GM21576 (cell line): ENCODE results near the gene KMT2C.
A peak's percentile ranks its signal among the peaks of the same experiment; 100 is the strongest.
"Not testable (repeated sequence)": the region's sequence is repeated elsewhere in the genome, so short reads cannot be mapped to it uniquely, and the experiment has no call there.

ENCODE experiments used
- ATAC-seq: cut with Tn5 transposase; IDR thresholded peaks from one replicate; pipeline ENCODE4 v1.9.1; 2021; ENCODE audit warnings: mild to moderate bottlenecking, moderate library complexity; ENCODE audit not compliant: unreplicated experiment

KMT2C gene

GRCh38 chr7:152435384-152436110 lies at the start of gene KMT2C:
Gene KMT2C (minus strand): TSS chr7:152436003. CDS start chr7:152435786, 217 bp downstream.
- ATAC-seq, result peak; percentile 4

GRCh38 chr7:152481082-152481481 lies 45.3 kb upstream of the KMT2C start:
- no peak for ATAC-seq

DNA sequence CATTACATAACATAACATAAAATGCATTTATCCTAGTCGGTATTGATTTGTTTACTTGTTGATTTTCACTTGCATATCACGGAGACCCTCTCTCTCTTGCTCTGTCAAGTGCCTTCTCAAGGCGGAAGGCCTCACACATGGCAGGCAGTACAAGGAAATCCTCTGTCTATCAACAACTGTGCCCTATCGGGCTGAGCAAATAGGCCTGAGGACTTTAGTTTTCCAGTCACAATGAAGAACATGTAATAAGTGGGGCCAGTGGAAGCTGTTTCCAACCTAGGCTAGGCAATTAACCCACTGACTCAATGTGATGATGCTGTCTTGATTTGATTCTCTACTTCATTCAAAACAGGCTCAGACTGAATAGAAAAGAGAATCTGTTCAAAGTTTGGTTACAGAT lies 44.9 kb upstream of the KMT2C start:
- no peak for ATAC-seq

GRCh38 chr7:152479595-152479994 lies 43.8 kb upstream of the KMT2C start:
- no peak for ATAC-seq

GRCh38 chr7:152478140-152478539 lies 42.3 kb upstream of the KMT2C start:
- ATAC-seq, result no peak

DNA sequence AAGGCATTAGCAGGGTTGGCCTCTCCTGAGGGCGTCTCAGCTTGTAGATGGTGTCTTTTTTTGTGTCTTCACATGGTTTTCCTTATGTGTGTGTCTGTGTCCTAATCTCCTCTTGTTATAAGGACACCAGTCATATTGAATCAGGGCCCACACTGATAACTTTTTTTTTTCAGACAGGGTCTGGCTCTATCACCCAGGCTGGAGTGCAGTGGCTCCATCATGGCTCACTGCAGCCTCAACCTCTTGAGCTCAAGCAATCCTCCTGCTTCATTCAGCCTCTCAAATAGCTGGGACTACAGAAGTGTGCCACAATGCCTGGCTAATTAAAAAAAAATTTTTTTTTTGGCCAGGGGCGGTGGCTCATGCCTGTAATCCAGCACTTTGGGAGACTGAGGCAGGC lies 41.3 kb upstream of the KMT2C start:
- no peak for ATAC-seq

DNA sequence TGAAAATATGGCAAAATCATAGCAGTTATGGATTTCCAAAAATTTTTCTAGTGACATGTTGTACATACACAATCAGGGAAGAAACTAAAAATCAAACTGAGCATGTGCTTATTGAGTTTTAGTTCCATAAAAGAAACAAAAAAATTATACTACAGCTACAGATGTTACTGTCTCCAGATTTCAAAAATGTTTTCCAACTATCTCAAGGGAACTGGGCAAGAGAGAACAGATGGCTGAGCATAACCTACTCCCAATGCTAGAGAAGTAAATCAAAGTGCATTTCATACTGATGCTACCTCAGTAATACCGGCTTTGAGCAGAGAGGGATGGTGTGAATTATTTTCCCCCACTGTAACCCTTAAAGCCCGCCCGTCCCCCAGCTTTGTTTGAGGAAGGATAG lies 40.7 kb upstream of the KMT2C start:
- no peak for ATAC-seq

- ATAC-seq, result not testable (repeated sequence)
These were observed 35.3 kb upstream of the KMT2C start for GRCh38 chr7:152471023-152471620.

DNA sequence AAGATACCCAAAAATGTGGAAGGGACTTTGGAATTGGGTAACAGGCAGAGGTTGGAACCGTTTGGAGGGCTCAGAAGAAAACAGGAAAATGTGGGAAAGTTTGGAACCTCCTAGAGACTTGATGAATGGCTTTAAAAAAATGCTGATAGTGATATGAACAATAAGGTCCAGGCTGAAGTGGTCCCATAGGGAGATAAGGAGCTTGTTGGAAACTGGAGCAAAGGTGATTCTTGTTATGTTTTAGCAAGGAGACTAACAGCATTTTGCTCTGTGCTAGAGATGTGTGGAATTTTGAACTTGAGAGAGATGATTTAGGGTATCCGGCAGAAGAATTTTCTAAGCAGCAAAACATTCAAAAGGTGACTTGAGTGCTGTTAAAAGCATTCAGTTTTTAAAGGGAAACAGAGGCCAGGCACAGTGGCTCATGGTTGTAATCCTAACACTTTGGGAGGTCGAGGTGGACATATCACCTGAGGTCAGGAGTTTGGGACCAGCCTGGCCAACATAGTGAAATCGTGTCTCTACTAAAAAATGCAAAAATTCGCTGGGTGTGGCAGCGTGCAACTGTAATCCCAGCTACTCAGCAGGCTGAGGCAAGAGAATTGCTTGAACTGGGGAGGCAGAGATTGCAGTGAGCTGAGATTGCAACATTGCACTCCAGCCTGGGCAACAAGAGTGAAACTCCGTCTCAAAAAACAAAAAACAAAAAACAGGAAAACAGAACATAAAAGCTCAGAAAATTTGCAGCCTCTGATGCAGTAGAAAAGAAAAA lies 34.6 kb upstream of the KMT2C start:
- ATAC-seq, result not testable (repeated sequence)

DNA sequence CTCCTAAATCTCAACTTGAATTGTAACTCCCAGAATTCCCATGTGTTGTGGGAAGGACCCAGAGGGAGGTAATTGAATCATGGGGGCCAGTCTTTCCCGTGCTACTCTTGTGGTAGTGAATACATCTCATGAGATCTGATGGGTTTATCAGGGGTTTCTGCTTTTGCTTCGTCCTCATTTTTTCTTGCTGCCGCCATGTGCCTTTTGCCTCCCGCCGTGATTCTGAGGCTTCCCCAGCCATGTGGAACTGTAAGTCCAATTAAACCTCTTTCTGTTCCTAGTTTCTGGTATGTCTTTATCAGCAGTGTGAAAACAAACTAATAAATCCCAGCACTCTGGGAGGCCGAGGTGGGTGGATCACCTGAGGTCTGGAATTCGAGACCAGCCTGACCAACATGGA lies 33.8 kb upstream of the KMT2C start:
- not testable (repeated sequence) for ATAC-seq

- ATAC-seq, result no peak
These were observed 31.4 kb upstream of the KMT2C start for GRCh38 chr7:152467225-152467624.

GRCh38 chr7:152465119-152465387 lies 29.2 kb upstream of the KMT2C start:
- ATAC-seq, result no peak

- peak; percentile 27 for ATAC-seq
These were observed 28.7 kb upstream of the KMT2C start for GRCh38 chr7:152464312-152465118.

DNA sequence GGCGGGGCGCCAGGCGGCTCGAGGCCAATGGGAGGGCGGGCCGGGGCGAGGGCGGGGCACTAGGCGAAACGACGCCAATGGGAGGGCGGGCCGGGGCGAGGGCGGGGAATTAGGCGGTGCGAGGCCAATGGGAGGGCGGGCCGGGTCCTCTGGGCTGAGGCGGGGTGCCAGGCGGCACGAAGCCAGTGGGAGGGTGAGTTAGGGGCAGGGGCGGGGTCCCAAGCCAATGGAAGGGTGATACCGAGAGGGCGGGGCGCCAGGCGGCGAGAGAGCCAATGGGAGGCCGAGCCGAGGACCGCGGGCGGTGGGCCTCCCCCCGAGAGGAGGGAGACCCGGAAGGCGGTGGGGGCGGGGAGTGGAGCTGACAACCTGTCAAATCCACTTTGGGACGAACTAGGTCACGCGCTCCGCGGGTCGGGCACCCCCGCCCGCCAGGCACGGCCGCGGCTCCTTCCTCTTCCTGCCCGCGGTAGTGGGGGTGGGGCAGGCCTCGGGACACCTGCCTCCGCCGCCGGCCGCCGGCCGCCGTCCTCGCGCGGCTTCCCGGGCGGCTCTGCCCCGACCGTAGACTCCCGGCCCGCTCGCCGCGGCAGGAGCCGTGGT lies 28.0 kb upstream of the KMT2C start:
- peak; percentile 87 for ATAC-seq

GRCh38 chr7:152462995-152463708 lies 27.3 kb upstream of the KMT2C start:
- ATAC-seq, result peak; percentile 20

DNA sequence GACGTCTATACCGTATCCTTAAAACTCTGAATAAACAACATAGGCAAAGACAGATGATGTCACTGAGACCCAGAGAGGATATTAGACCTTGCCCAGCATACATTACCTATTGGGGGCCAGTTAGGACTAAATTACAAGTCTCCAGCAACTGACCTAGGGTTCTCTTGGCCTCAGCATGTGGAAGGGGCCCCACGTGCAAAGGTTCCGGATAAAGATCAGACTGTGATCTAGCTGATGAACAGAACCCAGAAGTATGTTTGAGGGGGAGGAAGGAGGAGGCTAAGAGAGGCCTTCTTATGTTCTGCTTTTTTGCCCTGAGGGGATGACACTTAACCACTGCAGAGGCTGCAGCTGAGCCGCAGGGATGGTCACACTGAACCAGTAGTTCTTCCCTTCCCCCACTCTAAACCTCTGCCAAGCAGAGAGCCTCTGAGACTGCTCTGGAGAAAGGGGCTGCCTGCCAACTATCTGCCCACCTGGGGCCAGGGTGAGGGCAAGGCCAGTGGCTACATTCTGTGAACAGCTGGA lies 24.0 kb upstream of the KMT2C start:
- ATAC-seq, result no peak

- no peak for ATAC-seq
These were observed 15.6 kb upstream of the KMT2C start for GRCh38 chr7:152451356-152451755.

DNA sequence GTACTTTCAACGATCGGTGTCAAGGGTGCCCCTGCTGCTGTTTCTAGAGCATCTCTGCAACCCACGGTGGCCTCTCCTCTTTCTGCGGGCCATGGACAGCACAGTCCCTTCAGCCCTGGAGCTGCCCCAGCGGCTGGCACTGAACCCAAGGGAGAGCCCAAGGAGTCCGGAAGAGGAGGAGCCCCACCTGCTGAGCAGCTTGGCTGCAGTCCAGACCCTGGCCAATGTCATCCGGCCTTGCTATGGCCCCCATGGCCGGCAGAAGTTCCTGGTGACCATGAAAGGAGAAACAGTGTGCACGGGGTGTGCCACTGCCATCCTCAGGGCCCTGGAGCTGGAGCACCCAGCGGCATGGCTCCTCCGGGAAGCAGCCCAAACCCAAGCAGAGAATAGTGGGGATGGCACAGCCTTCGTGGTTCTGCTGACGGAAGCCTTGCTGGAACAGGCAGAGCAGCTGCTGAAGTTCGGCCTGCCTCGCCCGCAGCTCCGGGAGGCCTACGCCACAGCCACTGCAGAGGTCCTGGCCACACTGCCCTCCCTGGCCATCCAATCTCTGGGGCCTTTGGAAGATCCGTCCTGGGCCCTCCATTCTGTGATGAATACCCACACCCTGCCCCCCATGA lies 9.7 kb upstream of the KMT2C start:
- ATAC-seq, result not testable (repeated sequence)

DNA sequence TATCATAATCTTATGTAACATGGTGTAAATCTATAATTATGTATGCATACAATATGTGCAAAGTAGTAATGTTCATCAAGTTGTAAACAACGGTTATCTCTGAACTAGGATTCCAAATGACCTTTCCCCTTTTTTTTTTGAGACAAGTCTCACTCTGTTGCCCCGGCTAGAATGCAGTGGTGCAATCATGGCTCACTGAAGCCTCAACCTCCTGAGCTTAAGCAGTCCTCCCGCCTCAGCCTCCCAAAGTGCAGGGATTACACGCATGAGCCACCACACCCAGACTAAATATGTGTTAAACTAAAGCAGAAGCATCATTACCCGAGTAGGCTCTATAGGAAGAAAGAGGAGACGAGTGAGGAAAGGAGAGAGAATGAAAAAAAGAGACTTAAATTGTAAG lies 7.8 kb upstream of the KMT2C start:
- no peak for ATAC-seq
